CD4-positive, CD25-positive, alpha-beta regulatory T cell (primary cell): Measurements from ENCODE around the gene NEDD1. TPM values are rescaled to one million over a fixed set of nuclear protein-coding genes. Genes with fewer than 3 reads are reported as not detected.

Source experiments
- ATAC-seq, 2 donors: fragments of 150-1000 bp; cut with Tn5 transposase; one replicate each; pipeline ENCODE4 v1.10.0; 2021; ENCODE audit warnings: low read depth in 2 of 2, moderate number of reproducible peaks in 2 of 2, moderate library complexity in 1 of 2
- DNase-seq, 3 donors: peaks; one replicate each; pipeline versions ENCODE4 v3.0.0 to v3.0.0-alpha.2; 2012 to 2022; ENCODE audit warnings: mixed read lengths in 1 of 3
- H3K27ac ChIP-seq: one replicate; pipeline ENCODE4 v1.7.0; 2013; ENCODE audit warnings: mild to moderate bottlenecking, low read length; ENCODE audit not compliant: insufficient read depth, poor library complexity, severe bottlenecking
- H3K27me3 ChIP-seq: one replicate; pipeline ENCODE4 v1.7.0; 2013; ENCODE audit warnings: low read length; ENCODE audit not compliant: control insufficient read depth, insufficient read depth
- H3K36me3 ChIP-seq: one replicate; pipeline ENCODE4 v1.7.0; 2013; ENCODE audit warnings: mild to moderate bottlenecking, low read length, moderate library complexity; ENCODE audit not compliant: control insufficient read depth, insufficient read depth
- H3K4me1 ChIP-seq: 2 replicates; pipeline ENCODE4 v1.7.0; 2013; ENCODE audit warnings: mild to moderate bottlenecking, low read length; ENCODE audit not compliant: insufficient read depth, control insufficient read depth, poor library complexity, severe bottlenecking
- H3K4me3 ChIP-seq: one replicate; pipeline ENCODE4 v1.7.0; 2013; ENCODE audit warnings: low read depth, mild to moderate bottlenecking, low read length, moderate library complexity
- H3K9me3 ChIP-seq, 2 experiments: 1 replicate in 1 of 2; 2 replicates in 1 of 2; pipeline ENCODE4 v1.7.0; 2013; ENCODE audit warnings: low read length in 2 of 2, mild to moderate bottlenecking in 1 of 2, moderate library complexity in 1 of 2; ENCODE audit not compliant: control insufficient read depth in 2 of 2
- H3K27ac Mint-ChIP-seq, 3 donors: one replicate each; pipeline ENCODE4 v1.8.0; 2020 to 2022; ENCODE audit warnings: mild to moderate bottlenecking in 3 of 3, mixed read lengths in 3 of 3, moderate library complexity in 2 of 3
- H3K27me3 Mint-ChIP-seq: one replicate; pipeline ENCODE4 v1.8.0; 2022; ENCODE audit warnings: mild to moderate bottlenecking, mixed read lengths
- H3K36me3 Mint-ChIP-seq: one replicate; pipeline ENCODE4 v1.8.0; 2020; ENCODE audit warnings: mixed read lengths
- H3K4me1 Mint-ChIP-seq, 4 donors: one replicate each; pipeline ENCODE4 v1.8.0; 2020 to 2022; ENCODE audit warnings: mixed read lengths in 4 of 4, mild to moderate bottlenecking in 1 of 4
- H3K4me3 Mint-ChIP-seq, 4 donors: one replicate each; pipeline ENCODE4 v1.8.0; 2020 to 2022; ENCODE audit warnings: mild to moderate bottlenecking in 4 of 4, mixed read lengths in 4 of 4, moderate library complexity in 3 of 4
- H3K9me3 Mint-ChIP-seq, 7 donors: one replicate each; pipeline ENCODE4 v1.8.0; 2020 to 2022; ENCODE audit warnings: mixed read lengths in 7 of 7, mild to moderate bottlenecking in 3 of 7, moderate library complexity in 2 of 7
- polyA plus RNA-seq, 4 donors: library from polyadenylated mRNA; unstranded; fragments of 300-500 nt; fragmentation: Illumina TruSeq; gene quantifications; one replicate each; pipeline ENCODE4 v1.2.3, GENCODE V29; 2021
- total RNA-seq: library from RNA; stranded (reverse); gene quantifications from one replicate; pipeline ENCODE4 v1.2.3, GENCODE V29; 2022

Gene NEDD1
- total and polyA plus RNA-seq, 5 donors from 2014 or later = 29.1 to 45.5 (median 37.6) TPM

- no peak overlapping the region for H3K4me3 Mint-ChIP-seq
- Histone ChIP-seq H3K4me3 (no peak overlapping the region), H3K27me3 (peaks cover 4% of the 10 kb centered on the region), H3K4me1 (no peaks in the 10 kb centered on the region), H3K36me3 (no peaks in the 10 kb centered on the region), H3K27ac (no peak overlapping the region), H3K9me3 (no peaks in the 10 kb centered on the region)
- DNase-seq = no peak
- no peak overlapping the region for H3K27ac Mint-ChIP-seq
- peaks cover 23% of the 10 kb centered on the region for H3K27me3 Mint-ChIP-seq
- ATAC-seq = no peak
- H3K4me1 Mint-ChIP-seq = no peaks in the 10 kb centered on the region
- peaks cover 0 to 3% (median 0%) of the 10 kb centered on the region in 7 donors for H3K9me3 Mint-ChIP-seq
- no peaks in the 10 kb centered on the region for H3K36me3 Mint-ChIP-seq
Observed at GRCh38 chr12:96883571-96883970, 23.5 kb upstream of the NEDD1 start.

GRCh38 chr12:96886998-96887677 lies 19.9 kb upstream of the NEDD1 start:
- no peak overlapping the region for H3K4me3 Mint-ChIP-seq
- DNase-seq (no peak), ATAC-seq (no peak)
- no peaks in the 10 kb centered on the region for H3K4me1 Mint-ChIP-seq
- H3K27me3 ChIP-seq = peaks cover 17% of the 10 kb centered on the region
- H3K9me3 Mint-ChIP-seq = peaks cover 0 to 3% (median 0%) of the 10 kb centered on the region in 7 donors
- no peaks in the 10 kb centered on the region for H3K36me3 ChIP-seq
- H3K27me3 Mint-ChIP-seq = peaks cover 40% of the 10 kb centered on the region
- H3K4me1 ChIP-seq = no peaks in the 10 kb centered on the region
- no peak overlapping the region for H3K27ac Mint-ChIP-seq
- no peaks in the 10 kb centered on the region for H3K36me3 Mint-ChIP-seq
- no peaks in the 10 kb centered on the region for H3K9me3 ChIP-seq
- no peak overlapping the region for H3K4me3 ChIP-seq
- no peak overlapping the region for H3K27ac ChIP-seq

- peaks cover 0 to 3% (median 0%) of the 10 kb centered on the region in 7 donors for H3K9me3 Mint-ChIP-seq
- H3K27ac Mint-ChIP-seq = no peak overlapping the region
- H3K4me1 ChIP-seq = no peaks in the 10 kb centered on the region
- H3K27me3 Mint-ChIP-seq = peaks cover 50% of the 10 kb centered on the region
- H3K4me1 Mint-ChIP-seq = no peaks in the 10 kb centered on the region
- H3K36me3 Mint-ChIP-seq = no peaks in the 10 kb centered on the region
- no peaks in the 10 kb centered on the region for H3K9me3 ChIP-seq
- peaks cover 15% of the 10 kb centered on the region for H3K27me3 ChIP-seq
- DNase-seq (no peak), ATAC-seq (no peak)
- no peak overlapping the region for H3K4me3 ChIP-seq
- no peak overlapping the region for H3K4me3 Mint-ChIP-seq
- no peak overlapping the region for H3K27ac ChIP-seq
- no peaks in the 10 kb centered on the region for H3K36me3 ChIP-seq
Observed at GRCh38 chr12:96889273-96889933, 17.7 kb upstream of the NEDD1 start.

GRCh38 chr12:96890331-96890730 lies 16.7 kb upstream of the NEDD1 start:
- Mint-ChIP-seq H3K4me3 (no peak overlapping the region), H3K36me3 (no peaks in the 10 kb centered on the region), H3K4me1 (no peaks in the 10 kb centered on the region), H3K27ac (no peak overlapping the region), H3K9me3 (peaks cover 0 to 3% (median 0%) of the 10 kb centered on the region in 7 donors), H3K27me3 (peaks cover 46% of the 10 kb centered on the region)
- Histone ChIP-seq H3K27me3 (peaks cover 15% of the 10 kb centered on the region), H3K9me3 (no peaks in the 10 kb centered on the region), H3K27ac (no peak overlapping the region), H3K4me1 (no peaks in the 10 kb centered on the region), H3K4me3 (no peak overlapping the region), H3K36me3 (no peaks in the 10 kb centered on the region)
- DNase-seq = no peak
- no peak for ATAC-seq

GRCh38 chr12:96892104-96892503 lies 15.0 kb upstream of the NEDD1 start:
- H3K27ac Mint-ChIP-seq = no peak overlapping the region
- H3K27me3 ChIP-seq = peaks cover 15% of the 10 kb centered on the region
- H3K4me3 Mint-ChIP-seq = no peak overlapping the region
- no peaks in the 10 kb centered on the region for H3K4me1 Mint-ChIP-seq
- H3K4me3 ChIP-seq = no peak overlapping the region
- peaks cover 33% of the 10 kb centered on the region for H3K27me3 Mint-ChIP-seq
- DNase-seq = no peak
- no peaks in the 10 kb centered on the region for H3K4me1 ChIP-seq
- H3K36me3 Mint-ChIP-seq = no peaks in the 10 kb centered on the region
- no peaks in the 10 kb centered on the region for H3K36me3 ChIP-seq
- no peak overlapping the region for H3K27ac ChIP-seq
- ATAC-seq = no peak
- no peaks in the 10 kb centered on the region for H3K9me3 ChIP-seq
- H3K9me3 Mint-ChIP-seq = peaks cover 0 to 3% (median 0%) of the 10 kb centered on the region in 7 donors

- Mint-ChIP-seq H3K4me1 (no peaks in the 10 kb centered on the region), H3K27me3 (peaks cover 20% of the 10 kb centered on the region), H3K4me3 (no peak overlapping the region), H3K9me3 (peaks cover 0 to 1% (median 0%) of the 10 kb centered on the region in 7 donors), H3K36me3 (no peaks in the 10 kb centered on the region), H3K27ac (no peak overlapping the region)
- no peaks in the 10 kb centered on the region for H3K27me3 ChIP-seq
- DNase-seq (no peak), ATAC-seq (no peak)
- H3K4me1 ChIP-seq = no peaks in the 10 kb centered on the region
- H3K27ac ChIP-seq = no peak overlapping the region
- H3K9me3 ChIP-seq = no peaks in the 10 kb centered on the region
- no peaks in the 10 kb centered on the region for H3K36me3 ChIP-seq
- H3K4me3 ChIP-seq = no peak overlapping the region
Observed at GRCh38 chr12:96897421-96897820, 9.6 kb upstream of the NEDD1 start.

- Histone ChIP-seq H3K27ac (no peak overlapping the region), H3K9me3 (no peaks in the 10 kb centered on the region), H3K4me1 (no peaks in the 10 kb centered on the region), H3K4me3 (no peak overlapping the region), H3K36me3 (no peaks in the 10 kb centered on the region), H3K27me3 (peaks cover 5% of the 10 kb centered on the region)
- H3K4me3 Mint-ChIP-seq = no peak overlapping the region
- ATAC-seq = no peak
- no peak overlapping the region for H3K27ac Mint-ChIP-seq
- H3K9me3 Mint-ChIP-seq = no peaks in the 10 kb centered on the region
- H3K4me1 Mint-ChIP-seq = peaks cover 0 to 3% (median 3%) of the 10 kb centered on the region in 4 donors
- DNase-seq = no peak
- H3K36me3 Mint-ChIP-seq = no peaks in the 10 kb centered on the region
- peaks cover 25% of the 10 kb centered on the region for H3K27me3 Mint-ChIP-seq
Observed at GRCh38 chr12:96901175-96901574, 5.9 kb upstream of the NEDD1 start.

GRCh38 chr12:96902076-96902475 lies 5.0 kb upstream of the NEDD1 start:
- no peaks in the 10 kb centered on the region for H3K36me3 Mint-ChIP-seq
- Histone ChIP-seq H3K4me1 (no peaks in the 10 kb centered on the region), H3K4me3 (no peak overlapping the region), H3K9me3 (no peaks in the 10 kb centered on the region), H3K27ac (no peak overlapping the region), H3K27me3 (peaks cover 5% of the 10 kb centered on the region), H3K36me3 (no peaks in the 10 kb centered on the region)
- H3K27me3 Mint-ChIP-seq = peaks cover 25% of the 10 kb centered on the region
- ATAC-seq (no peak), DNase-seq (peak in 1 of 3 donors; percentile 15)
- peaks cover 5 to 11% (median 7%) of the 10 kb centered on the region in 4 donors for H3K4me1 Mint-ChIP-seq
- no peak overlapping the region for H3K27ac Mint-ChIP-seq
- H3K9me3 Mint-ChIP-seq = no peaks in the 10 kb centered on the region
- H3K4me3 Mint-ChIP-seq = peak overlapping the region in 1 of 4 donors; percentile 8
